PC-3 (cell line): ENCODE results near the gene YAP1.

Source experiments
- EZH2 ChIP-seq: fragments of 300-600 bp; sonication (generic); IDR thresholded peaks from one replicate; pipeline ENCODE4 v1.6.1; 2017; ENCODE audit warnings: antibody characterized with exemption, mild to moderate bottlenecking, low read length; ENCODE audit not compliant: unreplicated experiment
- EZH2phosphoT487 ChIP-seq: fragments of 300-600 bp; sonication (generic); IDR thresholded peaks from 2 replicates; pipeline ENCODE4 v1.6.1; 2018; ENCODE audit warnings: mild to moderate bottlenecking, antibody characterized with exemption, low read length, borderline replicate concordance
- TF ChIP-seq, protein P1 (sequence below): fragments of 300-600 bp; sonication (generic); conservative IDR thresholded peaks from 2 replicates; pipeline ENCODE4 v1.5.1; 2017; ENCODE audit warnings: antibody characterized with exemption, low read depth, mild to moderate bottlenecking, low read length

GRCh38 chr11:102220728-102221467 lies 110.7 kb downstream of the YAP1 start:
- TF ChIP-seq, protein P1, sequence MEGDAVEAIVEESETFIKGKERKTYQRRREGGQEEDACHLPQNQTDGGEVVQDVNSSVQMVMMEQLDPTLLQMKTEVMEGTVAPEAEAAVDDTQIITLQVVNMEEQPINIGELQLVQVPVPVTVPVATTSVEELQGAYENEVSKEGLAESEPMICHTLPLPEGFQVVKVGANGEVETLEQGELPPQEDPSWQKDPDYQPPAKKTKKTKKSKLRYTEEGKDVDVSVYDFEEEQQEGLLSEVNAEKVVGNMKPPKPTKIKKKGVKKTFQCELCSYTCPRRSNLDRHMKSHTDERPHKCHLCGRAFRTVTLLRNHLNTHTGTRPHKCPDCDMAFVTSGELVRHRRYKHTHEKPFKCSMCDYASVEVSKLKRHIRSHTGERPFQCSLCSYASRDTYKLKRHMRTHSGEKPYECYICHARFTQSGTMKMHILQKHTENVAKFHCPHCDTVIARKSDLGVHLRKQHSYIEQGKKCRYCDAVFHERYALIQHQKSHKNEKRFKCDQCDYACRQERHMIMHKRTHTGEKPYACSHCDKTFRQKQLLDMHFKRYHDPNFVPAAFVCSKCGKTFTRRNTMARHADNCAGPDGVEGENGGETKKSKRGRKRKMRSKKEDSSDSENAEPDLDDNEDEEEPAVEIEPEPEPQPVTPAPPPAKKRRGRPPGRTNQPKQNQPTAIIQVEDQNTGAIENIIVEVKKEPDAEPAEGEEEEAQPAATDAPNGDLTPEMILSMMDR: no peak
- TF ChIP-seq EZH2 (no peak), EZH2phosphoT487 (no peak)
